ENCODE results near the gene RPL29. TPM values are rescaled to one million over a fixed set of nuclear protein-coding genes. Genes with fewer than 3 reads are reported as not detected.

RPL29 gene
- total RNA-seq, 1 experiment from 2014 or later: 696 TPM

GRCh38 chr3:51950899-51951298 lies 44.8 kb downstream of the RPL29 start:
- in situ Hi-C loops (cut with HindIII; ENCODE audit: low pct_unique_long_range_greater_than_20kb, low sequenced_read_pairs) (no loop called here), intact Hi-C loops (cut with micrococcal nuclease; ENCODE audit: unreplicated experiment) (no loop called here)

GRCh38 chr3:51949121-51949520 lies 46.6 kb downstream of the RPL29 start:
- intact Hi-C loops (cut with micrococcal nuclease; ENCODE audit: unreplicated experiment): no loop called here

More at GRCh38 chr3:51950899-51951298, 44.8 kb downstream of the RPL29 start:
- Histone ChIP-seq H3K4me3 (ENCODE audit: low read depth in 2 of 2, low read length in 2 of 2) (no peak overlapping the region), H3K27me3 (ENCODE audit: control insufficient read depth, insufficient read depth, low read length) (no peaks in the 10 kb centered on the region), H3K9me3 (ENCODE audit: control insufficient read depth, insufficient read depth, low read depth, low read length) (no peaks in the 10 kb centered on the region), H3K4me1 (ENCODE audit: control insufficient read depth, insufficient read depth, low read length) (no peaks in the 10 kb centered on the region), H3K36me3 (ENCODE audit: control insufficient read depth, insufficient read depth, low read length) (no peaks in the 10 kb centered on the region), H3K27ac (ENCODE audit: low read length) (no peak overlapping the region)
- ATAC-seq (no peak), DNase-seq (ENCODE audit: low read depth, low spot score) (no peak)
- BruUV-seq (replicated peaks): no TSS peak
- TF ChIP-seq CTCF (IDR thresholded peaks at IDR 0.05) (no peak), SIN3A (IDR thresholded peaks at IDR 0.05; ENCODE audit: borderline replicate concordance, insufficient read depth, low read depth, low read length) (no peak), POLR2AphosphoS5 (IDR thresholded peaks at IDR 0.05; ENCODE audit: low read depth, low read length) (no peak), REST (IDR thresholded peaks at IDR 0.05; ENCODE audit: insufficient read depth in 1 of 2, low read depth in 2 of 2, low read length in 1 of 2) (no peak), TCF7L2 (IDR thresholded peaks at IDR 0.05; ENCODE audit: low read depth, low read length) (no peak)
- POLR2A ChIA-PET: no interaction called here
- CTCF ChIA-PET: interaction anchor here (0.6 kb wide), 1 partner anchor 99 kb away, joined by 3 read pairs; no protein-coding TSS in a partner anchor

More at GRCh38 chr3:51949121-51949520, 46.6 kb downstream of the RPL29 start:
- H3K9me3 ChIP-seq (ENCODE audit: control insufficient read depth, insufficient read depth, low read depth, low read length): no peaks in the 10 kb centered on the region
- no peaks in the 10 kb centered on the region for H3K27me3 ChIP-seq (ENCODE audit: control insufficient read depth, insufficient read depth, low read length)
- in situ Hi-C loops (cut with HindIII; ENCODE audit: low pct_unique_long_range_greater_than_20kb, low sequenced_read_pairs): no loop called here
- H3K36me3 ChIP-seq (ENCODE audit: control insufficient read depth, insufficient read depth, low read length): no peaks in the 10 kb centered on the region
- no peak for DNase-seq (ENCODE audit: low read depth, low spot score)
- H3K27ac ChIP-seq (ENCODE audit: low read length): no peak overlapping the region
- ChIA-PET CTCF (no interaction called here), POLR2A (no interaction called here)
- H3K4me3 ChIP-seq (ENCODE audit: low read depth in 2 of 2, low read length in 2 of 2): no peak overlapping the region
- ATAC-seq: no peak
- no peaks in the 10 kb centered on the region for H3K4me1 ChIP-seq (ENCODE audit: control insufficient read depth, insufficient read depth, low read length)
- TF ChIP-seq SIN3A (IDR thresholded peaks at IDR 0.05; ENCODE audit: borderline replicate concordance, insufficient read depth, low read depth, low read length) (no peak), CTCF (IDR thresholded peaks at IDR 0.05) (no peak), TCF7L2 (IDR thresholded peaks at IDR 0.05; ENCODE audit: low read depth, low read length) (no peak)
- no TSS peak for BruUV-seq (replicated peaks)

All from Panc1 (cell line).